NAMALWA (cell line): Measurements from ENCODE around the gene SLC35D1.
A peak's percentile ranks its signal among the peaks of the same experiment; 100 is the strongest.

Source experiments
- DNase-seq: peaks from one replicate; pipeline ENCODE4 v3.0.0-alpha.2; 2015; ENCODE audit warnings: low spot score

The SLC35D1 gene

DNA sequence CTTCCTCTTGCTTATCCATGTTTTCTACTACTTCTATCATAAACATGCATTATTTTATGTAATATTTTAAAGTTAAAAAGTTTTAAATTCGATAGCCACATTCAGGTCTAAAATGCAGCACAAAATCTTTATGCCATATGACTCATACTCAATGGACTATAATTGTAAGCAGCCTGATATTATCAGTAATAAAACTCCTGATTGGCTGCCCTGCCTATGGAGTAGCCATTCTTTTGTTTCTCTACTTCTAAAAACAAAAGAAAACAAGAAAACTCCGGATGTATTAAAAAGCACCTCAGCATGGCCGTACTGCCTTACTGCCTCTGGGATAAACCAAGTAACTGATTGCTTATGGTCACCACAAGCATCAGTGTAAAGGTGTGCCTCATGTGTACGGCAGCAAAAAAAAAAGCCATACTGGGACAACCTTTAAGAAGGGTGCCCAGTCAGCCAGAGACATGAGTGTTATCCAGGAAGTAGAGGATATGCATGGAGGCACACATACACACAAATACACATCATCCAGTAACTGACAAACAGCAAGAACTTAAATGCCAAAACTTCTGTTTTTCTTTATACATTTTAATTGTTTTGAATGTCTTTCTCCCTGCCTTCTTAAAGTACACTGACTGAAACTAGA lies 9.2 kb downstream of the SLC35D1 start:
- DNase-seq = peak; percentile 44

DNA sequence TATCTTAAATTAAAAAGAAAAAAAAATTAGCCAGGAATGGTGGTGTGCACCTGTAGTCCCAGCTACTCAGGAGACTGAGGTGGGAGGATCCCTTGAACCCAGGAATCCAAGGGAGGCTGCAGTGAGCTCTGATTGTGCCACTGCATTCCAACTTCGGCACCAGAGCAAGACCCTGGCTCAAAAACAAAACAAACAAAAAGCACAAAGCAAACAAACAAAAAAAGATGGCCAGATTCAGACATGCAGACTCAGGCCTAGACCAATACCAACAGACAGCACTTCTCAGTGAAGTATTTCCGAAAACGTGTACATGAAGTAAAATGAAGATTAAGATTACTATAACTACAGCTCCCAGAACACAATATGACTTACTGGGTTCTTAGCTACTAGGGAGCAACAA lies 10.6 kb downstream of the SLC35D1 start:
- no peak for DNase-seq

DNA sequence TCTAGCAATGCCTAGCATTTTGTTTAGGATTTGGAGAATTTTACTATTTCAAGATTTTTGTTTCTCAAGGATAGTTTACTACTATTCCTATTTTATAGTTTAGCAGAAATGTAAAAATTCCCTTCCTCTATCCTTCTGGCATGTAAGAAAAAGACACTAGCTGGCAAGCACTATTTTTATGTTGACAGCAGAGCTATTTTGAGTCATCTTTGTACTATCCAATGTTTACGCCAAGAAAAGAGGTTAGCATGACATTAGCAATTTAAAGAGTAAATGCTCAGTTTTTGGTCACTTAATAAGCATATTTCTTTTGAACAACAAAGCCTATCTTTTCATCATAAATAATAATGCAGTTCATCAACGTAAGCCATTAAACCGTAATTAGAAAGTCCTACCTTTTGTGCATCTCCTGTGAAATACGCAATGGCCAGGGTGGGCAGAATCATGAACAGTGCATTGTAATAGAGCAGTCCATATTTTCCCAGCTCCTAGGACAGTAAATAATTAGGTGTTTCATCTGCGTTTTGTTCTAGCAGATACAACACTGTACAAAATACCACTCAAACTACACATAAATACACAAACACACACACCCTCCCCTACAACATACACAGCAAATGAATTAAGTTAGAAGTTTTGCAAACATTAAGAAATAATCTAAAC lies 12.0 kb downstream of the SLC35D1 start:
- no peak for DNase-seq

DNA sequence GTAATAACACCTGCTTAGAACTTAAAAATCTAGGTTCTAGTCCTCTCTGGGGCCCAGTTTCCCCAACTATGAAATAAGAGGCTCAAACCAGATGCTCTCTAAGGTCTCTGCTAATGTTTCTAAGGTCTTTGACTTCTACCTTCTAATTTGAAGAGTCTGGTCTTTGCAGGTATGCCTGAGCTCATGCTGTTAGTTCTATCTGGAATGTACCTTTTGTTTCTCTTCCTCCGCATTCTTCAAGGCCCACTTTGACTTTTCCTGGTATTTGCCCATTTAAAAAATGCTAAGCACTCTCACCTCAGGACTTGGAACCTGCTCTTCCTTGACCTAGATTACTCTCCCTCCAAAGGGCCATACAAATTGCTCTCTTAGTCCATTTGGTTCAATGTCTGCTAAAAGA lies 13.5 kb downstream of the SLC35D1 start:
- DNase-seq = no peak

- no peak for DNase-seq
Observed at GRCh38 chr1:67031859-67032247, 22.1 kb downstream of the SLC35D1 start.

GRCh38 chr1:67031121-67031858 lies 22.7 kb downstream of the SLC35D1 start:
- no peak for DNase-seq

DNA sequence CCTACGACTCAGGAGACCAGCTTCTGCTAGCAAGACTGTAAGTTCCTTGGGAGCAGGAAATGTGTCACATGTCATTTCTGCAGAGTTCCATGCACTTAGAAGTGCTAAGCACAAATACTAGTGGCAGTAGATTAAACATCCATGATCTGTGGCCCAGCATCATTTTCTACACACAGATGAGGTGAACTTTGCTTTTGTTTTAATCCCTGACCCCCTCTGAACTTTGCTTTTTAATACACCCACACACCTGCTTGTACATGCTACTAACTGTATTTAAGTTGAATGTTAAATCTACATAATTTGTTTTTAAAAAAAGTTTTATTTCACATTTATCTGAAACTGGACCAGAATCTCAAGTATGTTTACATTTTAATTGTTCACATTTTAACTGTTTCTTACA lies 24.5 kb downstream of the SLC35D1 start:
- no peak for DNase-seq

- DNase-seq = no peak
Observed at GRCh38 chr1:67020765-67021164, 33.2 kb downstream of the SLC35D1 start.

DNA sequence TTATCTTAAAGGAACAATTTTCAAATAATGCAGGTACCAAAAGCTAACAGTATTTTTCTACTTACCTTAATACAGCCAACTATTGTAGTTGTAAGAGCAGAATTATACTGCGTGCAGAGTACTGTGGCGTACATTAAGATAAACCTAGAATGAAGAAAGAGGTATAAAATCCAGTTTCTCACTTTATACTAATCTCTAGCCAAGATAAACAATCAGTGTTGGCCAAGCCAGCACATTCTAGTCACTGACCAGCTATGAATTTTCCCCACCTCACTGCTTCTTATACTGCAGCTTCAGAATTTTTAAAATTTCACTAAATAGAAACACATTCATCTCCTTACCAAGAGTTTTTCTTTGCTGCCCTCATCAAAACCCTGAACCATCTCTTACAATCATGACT lies 33.6 kb downstream of the SLC35D1 start:
- no peak for DNase-seq

DNA sequence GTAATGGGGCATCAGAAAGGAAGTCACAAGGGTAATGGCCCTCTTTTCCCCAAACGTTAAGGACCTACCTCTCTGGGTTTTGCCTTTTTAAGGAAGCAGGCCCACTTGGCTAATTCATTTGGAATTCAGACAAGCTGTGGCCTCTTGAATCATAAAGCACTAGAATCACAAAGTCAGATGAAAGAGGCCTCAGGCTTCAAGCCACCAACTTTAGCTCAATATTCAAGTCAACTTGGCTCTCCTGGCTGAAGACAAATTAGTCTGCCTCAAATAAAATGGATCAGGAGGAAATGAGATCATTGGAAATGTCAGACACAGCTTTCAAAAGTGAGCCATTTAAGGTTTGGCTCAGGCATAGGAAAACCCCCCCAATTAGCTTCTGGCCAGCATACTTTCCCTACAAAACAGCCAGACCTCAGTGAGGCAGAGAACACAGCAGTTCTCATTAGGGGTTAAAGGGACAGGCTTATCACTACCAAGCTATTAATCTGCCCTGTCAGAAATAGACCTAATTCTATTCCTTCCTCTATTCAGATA lies 34.3 kb downstream of the SLC35D1 start:
- DNase-seq = no peak

- DNase-seq = no peak
Observed at GRCh38 chr1:67019121-67019520, 34.8 kb downstream of the SLC35D1 start.

- no peak for DNase-seq
Observed at GRCh38 chr1:67018574-67018973, 35.4 kb downstream of the SLC35D1 start.

- DNase-seq = no peak
Observed at GRCh38 chr1:67013573-67013972, 40.4 kb downstream of the SLC35D1 start.

DNA sequence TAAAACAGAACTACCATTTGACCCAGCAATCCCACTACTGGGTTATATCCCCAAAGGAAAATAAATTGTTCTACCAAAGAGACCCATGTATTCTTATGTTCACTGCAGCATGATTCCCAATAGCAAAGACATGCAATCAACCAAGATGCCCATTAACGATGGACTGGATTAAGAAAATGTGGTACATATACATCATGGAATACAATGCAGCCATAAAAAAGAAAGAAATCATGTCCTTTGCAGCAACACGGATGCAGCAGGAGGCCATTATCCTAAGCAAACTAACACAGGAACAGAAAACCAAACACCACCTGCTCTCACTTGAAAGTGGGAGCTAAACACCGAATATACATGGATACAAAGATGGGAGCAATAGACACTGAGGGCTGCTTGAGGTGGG lies 44.2 kb downstream of the SLC35D1 start:
- no peak for DNase-seq

- no peak for DNase-seq
Observed at GRCh38 chr1:67005068-67005467, 48.9 kb downstream of the SLC35D1 start.

GRCh38 chr1:67004176-67004575 lies 49.8 kb downstream of the SLC35D1 start:
- DNase-seq = no peak

DNA sequence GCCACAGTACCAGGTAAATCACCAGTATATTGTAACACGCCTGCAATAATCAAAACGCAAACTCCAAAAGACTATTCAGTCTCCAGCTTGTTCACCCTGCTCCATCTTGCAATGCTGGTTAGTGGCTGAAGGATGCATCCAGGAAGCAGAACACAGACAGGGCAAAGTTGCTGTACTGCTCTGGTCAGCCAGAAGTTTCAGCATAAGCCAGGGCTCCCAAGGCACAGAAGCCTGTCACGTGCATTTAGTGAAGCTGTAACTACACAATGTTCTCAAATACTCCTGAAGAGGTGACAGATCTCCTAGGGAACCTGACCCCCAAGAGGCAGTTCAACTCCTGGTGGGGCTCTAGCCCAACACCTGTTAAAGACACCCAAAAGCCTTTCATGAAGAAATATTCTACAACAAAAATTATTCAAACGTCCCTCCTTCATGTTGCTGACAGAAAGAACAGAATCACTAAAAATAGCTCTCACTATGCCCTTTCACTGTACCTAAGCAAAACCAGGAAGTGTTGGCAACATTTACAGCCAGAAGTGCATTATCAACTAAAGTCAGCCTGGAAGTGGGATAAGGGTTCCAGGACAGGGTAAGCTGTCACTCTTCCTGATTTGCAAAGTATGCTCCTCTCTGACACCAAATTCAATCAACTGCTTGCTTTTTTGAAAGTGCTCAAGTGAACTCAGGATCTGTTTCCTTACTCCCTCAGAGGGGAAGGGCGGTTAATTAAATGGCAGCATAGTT lies 52.1 kb downstream of the SLC35D1 start:
- no peak for DNase-seq

DNA sequence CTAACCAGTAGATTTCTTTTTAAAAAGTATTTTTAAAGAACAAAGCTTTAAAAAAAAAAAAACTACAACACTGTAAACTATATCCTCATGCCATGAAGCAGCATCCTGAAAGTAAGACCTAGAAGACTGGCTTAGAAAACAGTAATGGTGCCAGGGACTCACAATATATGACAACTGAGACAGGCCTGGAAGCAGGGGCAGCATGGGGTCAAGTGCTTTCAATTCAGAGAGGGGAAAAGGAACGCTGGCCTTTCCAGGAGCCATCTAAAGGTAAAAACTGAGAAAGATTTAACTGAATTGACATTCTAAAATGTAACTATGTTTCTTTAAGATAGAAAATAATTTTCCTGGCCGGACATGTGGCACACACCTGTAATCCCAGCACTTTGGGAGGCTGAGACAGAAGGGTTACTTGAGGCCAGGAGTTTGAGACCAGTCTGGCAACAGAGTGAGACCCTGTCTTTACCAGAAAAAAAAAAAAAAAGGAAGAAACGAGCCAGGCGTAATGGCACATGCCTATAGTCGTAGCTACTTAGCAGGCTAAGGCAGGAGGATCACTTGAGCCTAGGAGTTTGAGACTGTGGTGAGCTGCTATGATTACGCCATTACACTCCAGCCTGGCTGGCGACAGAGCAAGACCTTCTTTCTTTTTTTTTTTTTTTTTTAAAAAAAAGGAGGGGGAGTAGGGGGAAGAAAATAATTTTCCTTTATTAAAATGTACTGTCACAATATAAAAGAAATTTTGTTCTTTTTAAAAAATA lies 54.1 kb downstream of the SLC35D1 start:
- no peak for DNase-seq

DNA sequence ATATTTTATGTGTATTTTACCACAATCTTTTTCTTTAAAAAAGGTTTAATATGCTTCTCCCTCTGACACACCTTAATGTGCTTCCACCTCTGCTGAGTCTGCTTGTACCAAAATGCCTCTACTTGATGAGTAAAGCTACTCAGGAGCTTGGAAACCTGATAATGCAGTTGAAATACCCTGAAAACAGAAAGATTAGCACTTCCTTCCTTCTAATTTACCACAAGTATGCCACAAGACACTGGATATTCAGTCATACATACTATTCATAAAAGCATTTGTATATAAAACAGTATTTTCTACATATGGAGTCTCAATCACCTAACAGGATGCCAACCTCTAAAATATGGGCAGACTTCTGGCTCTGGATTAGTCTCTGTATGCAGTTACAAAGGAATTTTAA lies 55.0 kb downstream of the SLC35D1 start:
- no peak for DNase-seq

DNA sequence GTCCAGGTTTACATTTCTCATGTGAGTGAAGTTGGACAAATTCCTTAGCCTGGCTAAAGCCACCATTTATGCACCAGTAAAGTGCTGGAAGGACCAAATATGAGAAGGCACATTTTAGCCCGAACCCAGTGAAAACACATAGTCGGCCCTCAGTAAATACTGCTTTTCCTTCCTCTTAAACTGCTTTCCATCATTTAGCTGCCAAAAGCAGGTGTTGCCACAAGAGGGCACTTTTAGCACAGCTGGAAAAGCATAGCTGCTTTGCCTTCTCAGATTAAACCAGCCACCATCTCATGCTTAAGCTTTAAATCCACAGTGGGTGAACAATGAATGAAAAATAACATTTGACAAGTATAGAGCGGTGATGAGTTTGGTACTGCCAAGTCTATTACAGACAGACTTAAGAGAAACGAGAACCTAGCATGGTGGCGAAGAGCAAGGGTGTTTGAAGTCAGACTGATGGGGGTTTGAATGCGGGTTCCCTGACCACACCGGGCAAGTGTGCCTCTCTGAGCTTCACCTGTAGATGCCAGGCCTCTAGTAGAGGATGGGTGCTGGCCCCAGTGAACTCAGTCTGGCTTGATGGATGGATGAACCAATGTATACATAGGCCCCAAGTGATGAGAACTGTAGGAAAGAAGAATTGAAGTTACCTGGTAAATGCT lies 57.8 kb downstream of the SLC35D1 start:
- peak; percentile 86 for DNase-seq

DNA sequence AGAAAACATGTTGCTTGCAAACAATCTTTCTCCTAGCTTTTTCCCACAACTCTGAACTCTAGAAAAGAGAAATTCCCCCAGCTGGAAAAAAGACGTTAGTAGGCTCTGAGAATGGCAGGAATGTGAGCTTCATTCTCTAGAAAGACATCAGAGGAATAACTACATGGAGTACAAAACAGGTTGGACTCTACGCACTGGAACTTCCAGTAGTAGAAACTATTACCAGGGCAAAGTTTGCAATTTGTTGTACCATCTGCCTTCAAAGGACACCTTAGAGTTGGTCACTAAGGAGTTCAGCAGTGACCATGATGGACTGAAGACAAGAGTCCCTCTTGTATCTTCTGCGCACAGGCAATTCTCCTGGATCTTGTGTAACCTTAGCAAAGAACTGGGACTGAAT lies 60.9 kb downstream of the SLC35D1 start:
- DNase-seq = no peak
